Endometrium (tissue), 2 donors: ENCODE measurements around the gene GAREM1.
"Not testable (repeated sequence)": the region's sequence is repeated elsewhere in the genome, so short reads cannot be mapped to it uniquely, and the experiment has no call there.

Source experiments
- FAIRE-seq: peaks from 2 replicates; lab custom pipeline; 2012; peaks lifted over from hg19 to GRCh38; lab: Jason Lieb, UNC
- donor health status: control.
- donor health status: control.

The GAREM1 gene

DNA sequence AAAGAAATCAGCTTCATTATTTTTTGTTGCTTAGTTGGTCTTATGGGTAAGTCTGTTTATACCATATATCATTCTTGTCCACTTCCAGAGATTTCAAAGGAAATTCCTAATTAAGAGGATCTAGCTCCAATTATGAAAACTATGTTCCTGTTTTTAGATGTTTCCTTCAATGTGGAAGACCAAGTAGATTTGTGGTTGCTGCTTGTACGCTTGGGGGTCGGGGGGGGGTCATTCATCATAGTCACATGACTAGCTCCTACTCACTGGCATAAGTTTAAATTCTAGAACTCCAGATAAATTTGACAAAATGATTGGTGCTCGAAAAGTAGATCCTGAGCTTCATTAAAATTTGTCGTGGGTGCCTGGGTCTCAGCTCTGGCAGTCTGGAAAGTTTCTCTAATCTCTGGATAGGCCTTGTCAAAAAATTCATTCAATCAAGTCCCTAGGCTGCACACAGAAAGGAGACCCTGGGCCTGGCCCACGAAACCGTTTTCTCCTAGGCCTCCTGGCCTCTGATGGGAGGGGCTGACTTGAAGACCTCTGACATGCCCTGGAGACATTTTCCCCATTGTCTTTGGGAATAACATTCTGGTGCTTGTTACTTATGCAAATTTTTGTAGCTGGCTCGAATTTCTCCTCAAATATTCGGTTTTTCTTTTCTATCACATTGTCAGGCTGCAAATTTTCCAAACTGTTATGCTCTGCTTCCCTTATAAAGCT, 218.4 kb downstream of the GAREM1 start:
- FAIRE-seq, result no peak

DNA sequence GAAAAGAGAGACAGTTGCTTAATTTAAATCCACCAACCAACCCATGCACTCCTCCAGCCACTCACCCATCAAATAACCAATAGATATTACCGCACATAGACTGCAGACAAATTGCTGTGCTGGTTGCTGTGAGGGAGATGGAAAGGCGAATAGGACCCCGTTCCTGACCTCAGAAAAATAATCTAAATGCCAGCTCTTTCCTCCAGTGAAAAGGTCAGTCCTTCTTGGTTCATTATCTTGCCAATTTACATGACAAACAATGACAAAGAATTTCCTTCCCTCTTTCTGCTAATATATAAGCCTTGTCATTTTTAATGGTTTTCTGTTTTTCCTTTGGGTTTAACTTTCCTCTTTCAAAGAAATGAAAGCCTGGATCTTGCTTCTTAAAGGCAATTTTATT, 219.2 kb downstream of the GAREM1 start:
- no peak for FAIRE-seq

DNA sequence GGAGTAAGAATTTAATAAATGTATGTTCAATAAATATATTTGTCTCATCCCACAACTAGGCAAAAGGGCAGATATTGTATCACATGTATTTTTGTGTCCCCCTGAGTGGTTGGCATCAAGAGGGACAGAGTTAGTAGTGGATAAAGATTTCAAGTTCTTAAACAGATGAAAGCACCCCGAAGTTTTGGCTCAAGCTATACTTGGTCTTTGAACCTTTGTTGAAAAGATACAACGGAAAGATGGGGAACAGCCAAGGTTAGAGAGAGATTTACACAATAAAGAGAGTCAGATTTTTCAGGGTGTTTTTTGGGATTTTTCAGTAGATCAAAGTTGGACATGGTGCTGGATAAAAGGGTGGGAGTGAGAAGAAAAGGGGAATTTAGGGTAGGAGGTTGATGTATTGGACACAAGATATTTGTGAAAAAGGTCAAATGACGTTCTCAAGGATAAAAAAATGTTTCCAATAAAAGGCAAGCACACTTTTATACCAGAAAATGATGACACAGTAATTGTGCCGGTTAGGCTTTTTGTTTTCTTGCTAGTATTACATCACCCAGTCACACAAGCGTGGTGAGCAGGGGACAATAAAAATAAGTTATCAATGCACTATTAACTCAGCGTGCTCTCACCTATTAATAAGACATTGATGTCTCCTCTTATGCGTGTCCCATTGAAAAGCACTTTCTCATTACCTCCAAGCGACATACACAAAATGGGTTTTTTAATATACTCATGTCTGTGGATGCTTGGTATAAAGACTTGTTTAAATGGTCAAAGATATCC, 221.3 kb downstream of the GAREM1 start:
- no peak for FAIRE-seq

DNA sequence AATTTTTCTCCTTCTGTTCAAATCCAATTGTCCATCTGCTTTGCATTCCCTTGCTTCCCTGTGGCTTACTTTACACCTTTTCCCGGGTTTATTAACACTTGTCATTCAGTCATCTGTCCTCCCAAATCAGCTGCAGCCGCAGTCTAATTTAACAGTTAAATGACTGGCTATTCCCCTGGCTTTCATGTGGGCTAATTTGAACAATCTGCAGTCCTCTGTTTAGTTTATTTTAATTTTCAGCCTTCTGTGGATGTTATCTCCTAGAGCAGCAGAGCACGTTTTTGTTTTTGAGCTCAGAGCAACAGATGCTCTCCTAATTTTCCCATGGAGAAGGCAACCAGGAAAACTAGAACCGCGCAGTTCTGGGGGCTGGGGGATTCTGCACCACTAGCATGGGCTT, 225.8 kb downstream of the GAREM1 start:
- no peak for FAIRE-seq

DNA sequence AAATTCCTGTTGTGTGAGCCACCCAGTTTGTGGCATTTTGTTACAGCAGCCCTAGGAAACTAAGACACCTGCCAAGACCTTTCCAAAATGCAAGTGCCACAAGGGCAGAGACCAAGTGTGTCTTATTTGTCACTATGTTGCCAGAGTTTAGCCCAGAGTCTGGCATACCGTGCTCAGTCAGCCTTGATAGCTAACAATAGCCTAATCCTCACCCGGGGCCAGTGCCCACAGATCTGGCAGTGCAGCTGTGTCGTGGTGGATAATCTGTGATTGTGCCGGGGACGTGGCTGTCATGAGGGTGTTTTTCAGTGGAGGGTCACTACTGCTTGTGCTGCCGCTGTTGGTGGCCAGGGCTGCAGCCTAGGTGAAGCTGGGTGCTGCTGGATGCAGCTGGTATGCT, 227.3 kb downstream of the GAREM1 start:
- FAIRE-seq, result no peak

DNA sequence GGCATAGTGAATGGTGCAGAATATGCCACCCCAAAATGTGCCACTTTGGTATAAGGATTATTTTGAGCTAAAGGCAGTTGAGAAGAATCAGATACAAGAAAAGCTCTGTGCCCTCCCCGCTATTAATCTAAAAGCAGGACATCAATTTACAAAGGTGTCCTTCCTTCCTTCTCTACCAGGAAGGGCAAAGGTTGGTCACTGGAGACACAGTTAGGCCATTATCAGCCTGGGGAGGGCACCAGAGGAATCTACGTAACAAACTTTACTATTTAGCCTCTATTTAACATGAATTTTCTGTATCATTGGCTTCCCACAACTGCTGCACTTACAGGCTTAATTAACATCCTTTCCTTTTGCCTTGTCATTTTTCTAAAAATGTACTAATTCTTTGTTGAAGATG, 228.3 kb downstream of the GAREM1 start:
- no peak for FAIRE-seq

DNA sequence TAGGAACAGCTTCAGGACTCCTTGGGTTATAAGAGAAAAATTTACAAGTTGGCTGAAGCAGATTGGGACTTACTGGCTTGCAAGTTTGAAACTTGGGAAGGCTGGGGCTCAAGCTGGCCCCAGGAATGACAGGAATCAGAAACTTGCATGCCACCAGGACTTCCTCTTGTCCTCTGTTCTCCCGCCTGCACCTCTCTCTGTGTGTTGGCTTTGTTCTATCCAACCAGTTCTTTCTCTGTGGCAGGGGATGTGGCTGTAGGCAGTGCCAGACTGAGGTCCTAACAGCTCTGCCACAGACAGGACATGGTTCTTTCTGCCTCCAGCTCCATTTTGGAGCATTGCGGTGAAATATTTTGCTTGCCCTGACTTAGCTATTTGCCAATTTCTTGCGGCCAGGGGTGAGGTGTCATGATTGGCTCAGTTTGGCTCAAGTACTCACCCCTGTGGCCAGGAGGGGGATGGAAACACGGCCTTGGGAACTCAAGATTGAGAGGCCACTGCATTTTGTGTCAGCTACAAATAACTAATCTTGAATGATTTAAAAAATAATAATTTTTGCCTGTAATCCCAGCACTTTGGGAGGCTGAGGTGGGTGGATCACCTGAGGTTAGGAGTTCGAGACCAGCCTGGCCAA, 231.9 kb downstream of the GAREM1 start:
- FAIRE-seq, result no peak

DNA sequence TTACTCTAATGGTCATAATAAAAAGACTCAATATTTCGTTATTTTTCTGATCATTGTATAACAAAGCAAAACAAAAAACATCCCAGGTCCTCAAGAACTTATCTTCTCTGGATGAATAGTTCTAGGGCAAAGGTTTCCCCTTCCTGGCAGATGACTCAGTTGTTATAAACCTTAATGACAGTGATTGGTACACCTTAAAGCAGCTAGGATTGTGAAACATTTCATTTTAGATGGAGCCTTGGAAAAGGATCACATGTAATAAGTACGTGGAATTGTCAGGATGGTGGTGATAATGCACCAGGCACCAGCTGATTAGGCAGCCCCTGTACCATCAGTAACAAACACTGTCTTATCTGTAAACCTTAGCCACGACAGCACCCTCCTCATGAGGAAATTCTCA, 233.6 kb downstream of the GAREM1 start:
- no peak for FAIRE-seq

DNA sequence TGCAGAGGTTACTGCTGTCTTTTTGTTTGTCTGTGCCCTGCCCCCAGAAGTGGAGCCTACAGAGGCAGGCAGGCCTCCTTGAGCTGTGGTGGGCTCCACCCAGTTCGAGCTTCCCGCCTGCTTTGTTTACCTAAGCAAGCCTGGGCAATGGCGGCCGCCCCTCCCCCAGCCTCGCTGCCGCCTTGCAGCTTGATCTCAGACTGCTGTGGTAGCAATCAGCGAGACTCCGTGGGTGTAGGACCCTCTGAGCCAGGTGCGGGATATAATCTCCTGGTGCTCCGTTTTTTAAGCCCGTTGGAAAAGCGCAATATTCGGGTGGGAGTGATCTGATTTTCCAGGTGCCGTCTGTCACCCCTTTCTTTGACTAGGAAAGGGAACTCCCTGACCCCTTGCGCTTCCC, 237.3 kb downstream of the GAREM1 start:
- not testable (repeated sequence) for FAIRE-seq

DNA sequence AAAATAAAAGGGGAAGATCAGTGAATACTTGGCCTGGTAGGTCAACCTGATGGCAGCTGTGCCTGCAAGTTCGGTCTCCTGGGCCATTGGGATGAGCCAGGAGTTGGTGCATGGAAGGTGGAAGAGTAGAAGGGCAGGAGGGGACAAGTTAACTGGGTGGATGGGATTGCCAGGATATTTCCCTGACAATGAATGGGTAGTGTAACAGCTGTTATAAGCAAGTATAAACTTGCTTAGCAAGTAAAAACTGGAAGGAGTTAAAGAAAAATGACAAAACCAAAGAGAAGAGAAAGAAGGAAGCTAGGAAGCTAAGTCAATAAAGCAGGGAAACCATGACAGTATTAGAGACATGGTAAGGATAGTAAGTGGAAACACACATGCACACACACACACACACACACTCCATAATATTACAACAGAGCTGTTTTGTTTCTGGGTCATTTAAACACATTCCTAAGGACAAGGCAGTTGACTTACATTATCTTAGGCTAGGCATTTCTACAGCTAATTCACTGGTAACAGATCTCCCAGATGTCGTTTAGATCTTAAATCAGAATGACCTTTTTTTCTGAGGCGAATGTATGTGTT, 251.2 kb downstream of the GAREM1 start:
- no peak for FAIRE-seq

DNA sequence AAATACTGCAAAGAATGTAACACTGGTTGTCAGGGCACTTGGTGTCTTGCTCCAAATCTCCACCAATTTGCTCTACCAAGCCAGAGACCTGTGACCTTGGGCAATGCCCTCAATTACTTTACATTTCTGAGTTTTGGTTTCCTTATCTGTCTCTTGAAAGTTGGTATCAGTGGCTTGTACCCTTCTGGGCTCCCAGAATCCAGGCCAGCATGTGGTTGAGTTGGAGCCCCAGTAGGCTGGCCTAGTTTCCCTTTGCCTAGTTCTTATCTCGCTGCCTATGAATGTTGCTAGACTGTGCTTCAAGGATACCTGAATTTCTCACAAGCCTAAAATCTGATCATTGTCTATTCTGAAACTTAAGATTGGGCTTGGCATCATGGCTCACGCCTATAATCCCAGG, 254.3 kb downstream of the GAREM1 start:
- FAIRE-seq, result no peak

DNA sequence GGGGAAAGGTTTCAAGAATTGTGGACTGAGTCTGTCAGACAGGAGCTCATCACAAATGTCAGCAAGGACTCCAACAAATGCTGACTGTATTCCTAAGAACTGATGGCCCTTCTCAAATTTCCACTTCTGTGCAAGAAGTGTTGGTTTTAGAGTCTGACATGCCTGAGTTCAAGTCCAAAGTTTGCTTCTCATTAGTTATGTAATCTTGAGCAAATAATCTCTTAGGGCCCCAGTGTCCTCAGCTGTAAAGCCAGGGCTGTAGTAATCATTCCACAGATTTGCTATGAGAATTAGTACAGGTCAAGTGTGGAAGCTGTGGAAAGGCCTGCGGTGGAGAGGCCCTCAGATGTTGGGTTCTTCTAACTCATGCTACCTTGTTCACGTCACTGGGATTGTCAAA, 257.0 kb downstream of the GAREM1 start:
- FAIRE-seq, result no peak
